Measurements from ENCODE around the gene PLXNB3.
"Not testable (repeated sequence)": the region's sequence is repeated elsewhere in the genome, so short reads cannot be mapped to it uniquely, and the experiment has no call there.

PLXNB3 gene

GRCh38 chrX:153733651-153734240, 30.3 kb upstream of the PLXNB3 start:
- no peak for DNase-seq (ENCODE audit: low spot score)

DNA sequence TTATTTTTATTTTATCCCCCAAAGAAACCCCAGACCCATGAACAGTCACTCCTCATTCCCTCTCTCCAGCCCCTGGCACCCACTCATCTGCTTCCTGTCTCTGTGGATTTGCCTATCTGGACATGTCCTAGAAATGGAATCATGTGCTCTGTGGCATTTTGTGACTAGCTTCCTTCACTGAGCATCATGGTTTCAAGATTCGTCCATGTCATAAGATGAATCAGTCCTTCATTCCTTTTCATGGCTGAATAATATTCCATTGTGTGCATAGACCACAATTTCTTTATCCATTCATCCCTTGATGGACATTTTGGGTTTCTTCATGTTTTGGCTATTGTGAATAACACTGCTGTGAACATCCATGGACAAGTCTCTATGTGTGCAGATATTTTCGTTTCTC, 29.2 kb upstream of the PLXNB3 start:
- DNase-seq (ENCODE audit: low spot score), result no peak

- peak; percentile 43 for DNase-seq (ENCODE audit: low spot score)
Measured at GRCh38 chrX:153735274-153735673, 28.8 kb upstream of the PLXNB3 start.

GRCh38 chrX:153736071-153736820, 27.8 kb upstream of the PLXNB3 start:
- no peak for DNase-seq (ENCODE audit: low spot score)

- no peak for DNase-seq (ENCODE audit: low spot score)
Measured at GRCh38 chrX:153736871-153737441, 27.1 kb upstream of the PLXNB3 start.

DNA sequence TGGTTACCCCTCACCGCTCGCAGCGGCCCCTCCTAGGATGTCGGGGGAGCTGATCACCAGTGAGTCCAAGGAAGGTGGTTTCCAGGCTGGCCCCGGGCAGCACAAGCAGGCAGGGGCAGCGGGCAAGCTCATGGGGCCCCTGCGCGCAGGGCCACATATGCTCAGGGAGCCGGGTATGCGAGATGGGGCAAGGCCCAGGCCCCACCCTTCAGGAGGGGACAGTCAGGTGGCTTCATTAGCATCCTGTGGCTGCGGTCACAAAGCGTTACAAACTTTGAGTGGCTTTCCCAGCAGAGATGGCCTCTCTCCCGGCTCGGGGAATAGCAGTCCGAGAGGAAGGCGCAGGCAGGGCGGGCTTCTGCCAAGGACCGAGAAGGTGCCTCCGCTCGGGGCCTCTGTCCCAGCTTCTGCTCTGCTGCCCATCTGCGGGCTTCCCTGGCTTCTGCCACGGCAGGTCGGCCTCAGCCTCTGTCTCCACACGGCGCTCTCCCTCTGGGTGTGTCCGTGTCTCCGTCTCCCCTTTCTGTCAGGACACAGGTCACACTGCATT, 25.9 kb upstream of the PLXNB3 start:
- no peak for DNase-seq (ENCODE audit: low spot score)

DNA sequence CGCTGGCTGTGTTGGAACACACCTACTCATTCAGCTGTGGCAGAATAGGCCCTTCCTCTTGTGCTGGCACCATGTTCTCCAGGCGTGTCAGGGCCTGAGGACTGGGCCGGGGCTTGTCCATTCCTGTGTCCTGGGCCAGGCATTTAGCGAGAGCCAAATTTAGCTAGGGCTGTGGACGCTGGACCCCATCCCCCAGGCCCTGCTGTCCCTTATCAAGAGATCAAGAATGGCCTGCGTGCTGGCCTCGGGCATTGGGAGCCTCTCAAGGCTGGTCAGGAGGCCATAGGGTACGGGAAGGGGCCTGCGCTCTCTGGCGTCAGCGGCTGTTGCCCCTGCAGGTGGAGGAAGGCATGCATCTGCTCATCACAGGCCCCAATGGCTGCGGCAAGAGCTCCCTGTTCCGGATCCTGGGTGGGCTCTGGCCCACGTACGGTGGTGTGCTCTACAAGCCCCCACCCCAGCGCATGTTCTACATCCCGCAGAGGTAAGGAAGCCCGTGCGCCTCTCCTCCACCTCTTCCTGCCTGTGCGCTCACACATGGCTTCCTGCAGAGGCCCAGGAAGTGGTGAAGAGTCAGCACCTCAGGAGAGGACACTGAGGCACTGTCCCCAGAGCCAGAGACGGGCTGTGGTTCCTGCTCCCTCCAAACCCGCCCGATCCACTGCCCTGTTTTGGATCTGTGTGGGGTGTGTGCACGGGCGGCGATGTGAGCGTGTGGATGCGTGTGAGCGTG, 24.1 kb upstream of the PLXNB3 start:
- DNase-seq (ENCODE audit: low spot score), result no peak

- DNase-seq (ENCODE audit: low spot score), result no peak
Measured at GRCh38 chrX:153740631-153741222, 23.3 kb upstream of the PLXNB3 start.

- no peak for DNase-seq (ENCODE audit: low spot score)
Measured at GRCh38 chrX:153741446-153741845, 22.6 kb upstream of the PLXNB3 start.

DNA sequence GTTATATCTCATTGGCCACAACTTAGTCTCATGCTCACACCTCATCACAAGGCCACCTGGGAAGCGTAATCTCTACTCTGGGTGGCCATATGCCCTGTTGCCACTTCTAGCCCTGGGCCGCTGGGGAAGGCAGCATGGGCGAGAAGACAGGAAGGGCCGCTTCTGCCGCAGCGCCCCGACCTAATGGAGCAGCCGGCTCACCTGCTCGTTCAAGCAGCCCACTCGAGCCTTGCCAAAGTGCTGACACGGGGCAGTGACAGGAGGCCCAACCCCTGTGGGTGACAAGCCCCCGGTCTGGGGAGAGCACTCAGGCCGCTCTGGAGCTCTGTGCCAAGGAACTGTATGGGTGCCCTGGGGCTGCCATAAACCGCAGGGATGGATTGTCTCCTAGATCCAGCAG, 21.9 kb upstream of the PLXNB3 start:
- not testable (repeated sequence) for DNase-seq (ENCODE audit: low spot score)

- DNase-seq (ENCODE audit: low spot score), result not testable (repeated sequence)
Measured at GRCh38 chrX:153742796-153743467, 21.1 kb upstream of the PLXNB3 start.

- DNase-seq (ENCODE audit: low spot score), result not testable (repeated sequence)
Measured at GRCh38 chrX:153743468-153744209, 20.4 kb upstream of the PLXNB3 start.

DNA sequence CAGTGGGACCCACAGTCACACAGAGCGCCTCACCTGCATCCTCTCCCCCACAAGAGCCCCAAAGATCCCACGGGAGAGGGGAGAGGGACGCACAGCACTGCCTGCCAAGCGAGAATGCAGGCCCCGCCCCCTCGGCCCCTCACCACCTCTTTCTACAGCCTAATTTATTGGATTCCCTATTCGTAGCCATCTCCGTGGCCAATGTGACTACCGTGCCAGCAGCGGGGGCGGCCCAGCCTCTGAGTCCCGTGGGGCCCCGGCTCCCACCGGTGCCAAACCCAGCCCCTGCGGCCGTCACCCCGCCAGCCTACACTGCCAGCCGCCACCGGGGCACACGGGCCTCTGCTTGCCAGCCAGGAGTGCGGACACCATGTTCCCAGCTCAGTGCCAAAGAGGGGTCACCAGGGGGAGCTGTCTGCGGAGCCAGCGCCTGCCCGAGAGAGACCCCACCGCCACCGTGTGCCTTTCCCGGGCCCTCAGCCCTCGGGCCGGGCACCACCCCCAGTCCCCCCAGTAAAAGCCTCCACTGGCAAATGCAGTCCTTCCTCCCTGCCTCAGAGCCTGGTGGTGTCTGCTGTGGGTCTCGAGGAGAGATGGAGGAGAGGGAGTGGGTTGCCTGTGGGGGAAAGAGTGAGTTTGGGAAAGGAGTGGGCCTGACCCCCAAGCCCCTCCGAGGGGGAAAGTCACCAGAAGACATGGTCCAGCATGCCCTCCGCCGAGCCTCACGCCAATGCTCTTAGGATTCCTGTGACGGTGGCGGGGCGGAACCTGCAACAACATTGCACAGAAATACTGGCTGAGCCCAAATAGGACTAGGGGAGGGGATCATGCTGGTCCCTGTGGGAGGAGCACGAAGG, 19.6 kb upstream of the PLXNB3 start:
- DNase-seq (ENCODE audit: low spot score), result no peak

GRCh38 chrX:153745067-153745433, 19.0 kb upstream of the PLXNB3 start:
- DNase-seq (ENCODE audit: low spot score), result not testable (repeated sequence)

- DNase-seq (ENCODE audit: low spot score), result no peak
Measured at GRCh38 chrX:153746359-153746758, 17.7 kb upstream of the PLXNB3 start.

DNA sequence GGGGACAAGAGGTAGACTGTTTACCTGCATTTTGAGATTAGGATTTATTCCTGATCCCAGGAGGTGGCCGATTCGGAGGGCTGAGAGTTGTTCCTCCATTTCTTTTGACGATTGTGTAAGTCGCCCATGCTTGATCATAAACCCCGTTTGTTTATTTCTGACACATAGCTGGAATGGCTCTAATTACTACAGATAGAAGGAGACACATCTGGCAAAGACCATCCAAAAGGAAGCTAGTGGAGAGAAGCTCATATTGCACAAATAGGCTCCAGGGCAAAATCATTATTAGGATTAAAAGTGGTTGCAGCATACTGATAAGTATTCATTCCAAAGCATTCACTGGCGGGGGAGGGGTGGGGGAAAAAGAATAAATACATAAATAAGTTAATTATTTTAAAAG, 17.1 kb upstream of the PLXNB3 start:
- not testable (repeated sequence) for DNase-seq (ENCODE audit: low spot score)

DNA sequence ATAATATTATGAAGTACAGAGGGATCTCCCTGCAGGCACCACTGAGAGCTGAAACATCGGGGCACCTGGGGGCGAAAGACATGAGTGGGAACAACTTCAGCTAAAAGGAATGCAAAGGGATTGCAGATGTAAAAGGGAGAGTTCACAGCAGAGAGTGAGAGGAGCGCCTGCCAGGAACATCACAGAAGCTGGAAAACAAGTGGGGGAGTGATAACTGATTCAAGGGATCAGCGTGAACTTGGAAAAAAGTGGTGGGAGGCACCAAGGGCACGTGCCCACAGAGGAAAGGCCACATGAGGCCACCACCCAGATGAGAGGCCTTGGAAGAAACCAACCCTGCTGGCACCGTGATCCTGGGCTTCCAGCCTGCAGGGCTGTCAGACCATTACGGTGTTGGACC, 15.0 kb upstream of the PLXNB3 start:
- DNase-seq (ENCODE audit: low spot score), result not testable (repeated sequence)

DNA sequence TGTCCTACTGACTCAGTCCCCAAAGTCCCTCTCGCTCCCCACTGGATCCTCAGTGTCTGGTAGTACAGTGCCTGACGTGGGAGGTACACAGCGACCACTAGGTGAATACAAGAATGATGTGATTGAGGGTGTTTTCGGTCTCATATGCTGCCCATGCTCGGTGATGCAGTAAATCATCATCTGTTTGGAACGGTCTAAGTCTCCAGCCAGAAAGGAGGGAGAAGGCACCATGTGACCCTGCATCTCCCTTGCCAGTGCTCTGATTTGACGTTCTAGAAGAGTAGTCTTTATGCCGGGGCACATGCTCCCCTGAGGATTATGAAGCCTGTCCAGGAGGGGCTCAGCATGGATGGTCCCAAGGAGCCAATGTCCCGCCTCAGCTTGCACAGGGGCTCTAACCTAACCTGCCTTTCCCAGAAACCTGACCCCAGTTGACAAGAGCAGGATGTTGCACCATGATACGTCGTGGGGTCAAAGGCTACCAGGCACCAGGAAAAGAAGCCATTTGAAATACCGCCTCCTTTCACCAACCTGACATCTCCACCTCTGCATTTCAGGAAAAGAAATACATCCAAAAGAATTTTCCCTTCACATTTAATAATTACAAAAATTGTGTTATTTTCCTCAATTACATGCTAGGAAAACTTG, 13.8 kb upstream of the PLXNB3 start:
- no peak for DNase-seq (ENCODE audit: low spot score)

- no peak for DNase-seq (ENCODE audit: low spot score)
Measured at GRCh38 chrX:153755136-153755535, 8.9 kb upstream of the PLXNB3 start.

Data from CD4-positive, alpha-beta T cell treated with Interleukin-15 for 4 hours (primary cell).